Esophagus muscularis mucosa (tissue), 4 donors: ENCODE measurements around the gene AFAP1L2. TPM values are rescaled to one million over a fixed set of nuclear protein-coding genes. Genes with fewer than 3 reads are reported as not detected.

Experiments
- DNase-seq: peaks from one replicate; pipeline ENCODE4 v3.0.0-alpha.2; 2017; ENCODE audit errors: extremely low spot score
- H3K27ac ChIP-seq, 4 donors: fragments of 200-600 bp; sonication (generic); replicated peaks in 1 of 4; 1 replicate in 3 of 4; 2 replicates in 1 of 4; pipeline ENCODE4 v1.5.1; 2016 to 2019; ENCODE audit warnings: mild to moderate bottlenecking in 1 of 4
- H3K27me3 ChIP-seq, 4 donors: fragments of 200-600 bp; sonication (generic); one replicate each; pipeline versions ENCODE4 v1.5.1 to v1.6.0; 2016 to 2019
- H3K36me3 ChIP-seq, 4 donors: fragments of 200-600 bp; sonication (generic); one replicate each; pipeline ENCODE4 v1.5.1; 2016 to 2019
- H3K4me1 ChIP-seq, 4 donors: fragments of 200-600 bp; sonication (generic); one replicate each; pipeline ENCODE4 v1.5.1; 2016 to 2019
- H3K4me3 ChIP-seq, 4 donors: fragments of 200-600 bp; sonication (generic); 1 replicate in 2 of 4; 2 replicates in 2 of 4; pipeline ENCODE4 v1.5.1; 2016 to 2019; ENCODE audit warnings: mild to moderate bottlenecking in 4 of 4, moderate library complexity in 1 of 4
- H3K9me3 ChIP-seq, 4 donors: fragments of 200-600 bp; sonication (generic); 1 replicate in 3 of 4; 2 replicates in 1 of 4; pipeline ENCODE4 v1.5.1; 2016 to 2019
- CTCF ChIP-seq, 3 experiments: fragments of 200-600 bp in 2 of 3; fragments of 450-650 bp in 1 of 3; sonication (generic) in 2 of 3; IDR thresholded peaks; one replicate each; pipeline ENCODE4 v1.5.1; 2017 to 2019; ENCODE audit warnings: antibody characterized with exemption in 3 of 3, mild to moderate bottlenecking in 2 of 3, moderate library complexity in 1 of 3
- EP300 ChIP-seq: sonication (generic); formaldehyde crosslinking; IDR thresholded peaks from one replicate; pipeline ENCODE4 v1.6.1; 2017; ENCODE audit warnings: antibody characterized with exemption
- POLR2A ChIP-seq: fragments of 450-650 bp; IDR thresholded peaks from one replicate; pipeline ENCODE4 v1.6.1; 2017; ENCODE audit warnings: antibody characterized with exemption, moderate library complexity, mild to moderate bottlenecking, low read depth
- POLR2AphosphoS5 ChIP-seq, 2 donors: sonication (generic); formaldehyde crosslinking; IDR thresholded peaks; one replicate each; pipeline ENCODE4 v1.6.1; 2017; ENCODE audit warnings: antibody characterized with exemption in 2 of 2
- WGBS: methylation state at CpG from one replicate; pipeline ENCODE4 v1.1.5; 2018; 5-methylcytosine and 5-hydroxymethylcytosine counted together
- intact Hi-C: fragments of 100-400 bp; cut with DNase I; formaldehyde crosslinking; loops from one replicate; pipeline ENCODE4 v1.15.1; 2023
- total RNA-seq, 4 donors: library from RNA; depleted of rRNA; stranded (reverse); fragments of >200 nt; gene quantifications; one replicate each; pipeline versions ENCODE4 v1.1.0 to v1.2.1, GENCODE V29; 2016

Gene AFAP1L2
- total RNA-seq, 4 donors from 2014 or later = 18.5 to 23.2 (median 19.9) TPM

- H3K4me3 ChIP-seq = no peak overlapping the region
- WGBS = 98% methylated on average over 4 of the region's 4 CpGs
- H3K4me1 ChIP-seq = peaks cover 2 to 29% (median 22%) of the 10 kb centered on the region in 4 donors
- H3K9me3 ChIP-seq = no peaks in the 10 kb centered on the region
- no peaks in the 10 kb centered on the region for H3K27me3 ChIP-seq
- TF ChIP-seq EP300 (no peak), POLR2AphosphoS5 (IDR thresholded peaks at IDR 0.05) (no peak), POLR2A (no peak), CTCF (IDR thresholded peaks at IDR 0.05) (no peak)
- intact Hi-C loops = no loop called here
- H3K36me3 ChIP-seq = no peaks in the 10 kb centered on the region
- no peak for DNase-seq
- H3K27ac ChIP-seq = no peak overlapping the region
These were observed 39.6 kb downstream of the AFAP1L2 start for GRCh38 chr10:114364726-114365125.

GRCh38 chr10:114363745-114364454 is 40.4 kb downstream of the AFAP1L2 start:
- H3K4me1 ChIP-seq = peaks cover 2 to 37% (median 26%) of the 10 kb centered on the region in 4 donors
- 96% methylated on average over 4 of the region's 4 CpGs for WGBS
- no peak overlapping the region for H3K27ac ChIP-seq
- no peaks in the 10 kb centered on the region for H3K9me3 ChIP-seq
- TF ChIP-seq POLR2AphosphoS5 (IDR thresholded peaks at IDR 0.05) = no peak
- no peak for TF ChIP-seq POLR2A
- no peak for TF ChIP-seq CTCF (IDR thresholded peaks at IDR 0.05)
- TF ChIP-seq EP300 = no peak
- DNase-seq = no peak
- H3K27me3 ChIP-seq = no peaks in the 10 kb centered on the region
- H3K4me3 ChIP-seq = no peak overlapping the region
- H3K36me3 ChIP-seq = no peaks in the 10 kb centered on the region
- intact Hi-C loops = no loop called here

- Histone ChIP-seq H3K4me3 (no peak overlapping the region), H3K27me3 (no peaks in the 10 kb centered on the region), H3K9me3 (no peaks in the 10 kb centered on the region), H3K36me3 (no peaks in the 10 kb centered on the region), H3K4me1 (peaks cover 2 to 37% (median 26%) of the 10 kb centered on the region in 4 donors), H3K27ac (no peak overlapping the region)
- intact Hi-C loops = no loop called here
- TF ChIP-seq EP300 (no peak), CTCF (IDR thresholded peaks at IDR 0.05) (no peak), POLR2AphosphoS5 (IDR thresholded peaks at IDR 0.05) (no peak), POLR2A (no peak)
- 91% methylated on average over 12 of the region's 16 CpGs for WGBS
- DNase-seq = no peak
These were observed 41.4 kb downstream of the AFAP1L2 start for GRCh38 chr10:114362826-114363355.

GRCh38 chr10:114359953-114360345 is 44.4 kb downstream of the AFAP1L2 start:
- Histone ChIP-seq H3K9me3 (no peaks in the 10 kb centered on the region), H3K4me3 (no peak overlapping the region), H3K27ac (no peak overlapping the region), H3K36me3 (no peaks in the 10 kb centered on the region), H3K4me1 (peaks cover 10 to 47% (median 37%) of the 10 kb centered on the region in 4 donors), H3K27me3 (no peaks in the 10 kb centered on the region)
- 66% methylated on average over 2 of the region's 2 CpGs for WGBS
- DNase-seq = no peak
- intact Hi-C loops = no loop called here
- TF ChIP-seq EP300 (no peak), POLR2A (no peak), CTCF (IDR thresholded peaks at IDR 0.05) (no peak), POLR2AphosphoS5 (IDR thresholded peaks at IDR 0.05) (no peak)
